Measurements from ENCODE around the gene CTAGE4.

DNA sequence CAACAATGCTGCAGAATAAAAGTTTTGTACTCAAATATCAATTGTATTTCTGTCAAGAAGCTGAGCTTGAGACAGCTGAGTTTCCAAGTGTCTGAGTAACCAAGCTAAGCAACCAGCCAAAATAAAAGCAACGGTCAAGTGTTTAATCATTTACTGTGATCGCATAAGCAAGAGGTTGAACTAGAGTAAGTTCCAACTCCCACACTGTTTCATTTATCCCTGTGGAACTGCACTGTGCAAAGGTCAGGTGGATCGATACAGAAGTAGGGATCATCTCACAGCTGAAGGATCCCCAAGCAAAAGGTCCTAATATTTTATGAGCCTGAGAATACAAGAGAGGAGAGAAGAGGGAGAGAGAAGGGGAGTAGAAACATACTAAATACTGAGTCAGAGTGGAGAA, 38.8 kb upstream of the CTAGE4 start:
- TF ChIP-seq, protein P1, sequence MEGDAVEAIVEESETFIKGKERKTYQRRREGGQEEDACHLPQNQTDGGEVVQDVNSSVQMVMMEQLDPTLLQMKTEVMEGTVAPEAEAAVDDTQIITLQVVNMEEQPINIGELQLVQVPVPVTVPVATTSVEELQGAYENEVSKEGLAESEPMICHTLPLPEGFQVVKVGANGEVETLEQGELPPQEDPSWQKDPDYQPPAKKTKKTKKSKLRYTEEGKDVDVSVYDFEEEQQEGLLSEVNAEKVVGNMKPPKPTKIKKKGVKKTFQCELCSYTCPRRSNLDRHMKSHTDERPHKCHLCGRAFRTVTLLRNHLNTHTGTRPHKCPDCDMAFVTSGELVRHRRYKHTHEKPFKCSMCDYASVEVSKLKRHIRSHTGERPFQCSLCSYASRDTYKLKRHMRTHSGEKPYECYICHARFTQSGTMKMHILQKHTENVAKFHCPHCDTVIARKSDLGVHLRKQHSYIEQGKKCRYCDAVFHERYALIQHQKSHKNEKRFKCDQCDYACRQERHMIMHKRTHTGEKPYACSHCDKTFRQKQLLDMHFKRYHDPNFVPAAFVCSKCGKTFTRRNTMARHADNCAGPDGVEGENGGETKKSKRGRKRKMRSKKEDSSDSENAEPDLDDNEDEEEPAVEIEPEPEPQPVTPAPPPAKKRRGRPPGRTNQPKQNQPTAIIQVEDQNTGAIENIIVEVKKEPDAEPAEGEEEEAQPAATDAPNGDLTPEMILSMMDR (IDR thresholded peaks at IDR 0.05; ENCODE audit: insufficient read depth, low read depth, low read length), result no peak
- TF ChIP-seq EZH2 (IDR thresholded peaks at IDR 0.05; ENCODE audit: insufficient read depth, low read length), result no peak

Data from astrocyte (in vitro differentiated cells and primary cell).